ENCODE measurements around the gene CTR9.

CTR9 gene

DNA sequence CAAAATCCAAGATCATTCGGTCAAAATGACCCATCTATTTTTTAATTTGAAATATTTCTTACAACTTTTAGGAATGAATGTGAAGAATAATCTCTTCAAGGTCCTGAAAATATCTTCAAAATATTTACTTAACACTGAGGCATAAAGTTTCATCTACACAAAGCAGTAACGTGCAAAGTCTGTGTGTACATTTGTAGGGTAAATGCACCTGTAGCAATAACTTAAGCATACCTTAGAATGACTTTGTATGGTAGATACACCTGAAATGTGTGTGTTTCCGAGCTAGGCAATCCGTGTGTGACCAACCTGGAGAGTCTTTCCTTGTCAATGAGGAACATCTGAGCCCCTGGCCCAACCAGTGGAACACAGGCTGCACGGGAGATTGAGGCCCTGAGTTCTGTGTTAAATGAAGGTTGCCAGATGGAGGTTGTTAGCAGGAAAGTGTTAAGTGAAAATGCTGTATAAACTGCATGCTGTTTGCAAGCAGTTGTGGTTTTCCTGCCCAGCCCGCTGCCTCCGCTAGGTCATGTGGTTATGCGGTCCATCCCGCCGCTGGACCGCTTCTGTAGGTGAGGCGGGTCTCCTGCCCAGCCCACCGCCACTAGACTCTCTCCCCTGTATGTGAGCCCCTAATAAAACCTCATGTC, 7.6 kb upstream of the CTR9 start:
- no peak for DNase-seq

- DNase-seq = no peak
These were observed 6.8 kb upstream of the CTR9 start for GRCh38 chr11:10744206-10744605.

- DNase-seq = no peak
These were observed 4.2 kb upstream of the CTR9 start for GRCh38 chr11:10746871-10747270.

DNA sequence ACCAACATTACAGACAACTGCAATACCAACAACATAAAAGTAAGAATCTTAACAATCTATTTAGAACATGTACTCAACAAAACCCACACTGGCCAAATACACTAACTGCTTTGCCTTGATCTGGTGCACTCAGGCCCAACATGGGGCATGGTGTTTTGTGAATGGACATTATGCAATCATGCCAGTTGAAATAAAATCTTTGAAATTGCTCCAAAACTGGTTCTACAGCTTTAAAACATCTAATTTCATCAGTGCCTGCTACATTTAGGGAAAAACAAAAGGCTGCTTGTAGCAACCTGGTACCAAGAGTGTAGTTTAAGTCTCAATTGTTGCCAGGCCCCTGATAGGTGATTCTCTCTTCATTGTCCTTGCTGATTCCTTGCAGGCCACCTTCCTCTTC, 3.3 kb upstream of the CTR9 start:
- no peak for DNase-seq

DNA sequence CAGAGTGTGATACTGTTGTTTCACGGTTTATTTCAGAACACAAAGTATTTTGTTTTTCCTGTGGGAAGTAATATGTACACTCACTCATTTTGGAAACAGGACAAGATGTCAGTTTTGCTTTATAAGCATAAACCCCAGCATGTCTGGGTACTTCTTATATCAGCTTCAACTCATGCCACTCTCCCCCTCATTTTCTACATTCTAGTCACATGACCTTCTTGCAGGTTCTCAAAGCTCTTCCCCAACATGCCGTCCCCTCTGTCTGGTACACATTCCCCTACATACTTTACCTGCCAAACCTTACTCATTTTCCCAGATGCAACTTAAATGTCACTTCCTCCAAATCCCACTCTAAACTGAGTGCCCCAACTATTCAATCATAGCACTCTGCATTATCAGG, 1.6 kb upstream of the CTR9 start:
- no peak for DNase-seq

DNA sequence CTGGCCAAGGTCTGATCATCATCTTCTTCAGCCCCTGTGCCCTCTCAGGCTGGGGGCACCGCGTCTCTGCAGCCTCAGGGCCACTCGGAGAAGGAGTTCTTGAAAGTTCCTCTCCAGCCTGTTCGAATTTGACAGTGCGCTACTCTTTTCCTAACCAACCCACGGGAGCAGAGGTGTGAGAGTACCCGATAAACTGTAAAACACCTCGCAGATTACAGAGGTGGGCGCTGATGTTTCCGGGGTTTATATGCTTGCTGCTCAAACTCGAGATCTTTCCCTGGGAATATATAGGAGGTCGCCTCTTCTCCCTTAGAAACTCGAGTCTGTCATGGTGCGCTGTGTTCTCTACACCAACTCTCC, 515 bp downstream of the CTR9 start:
- no peak for DNase-seq

DNA sequence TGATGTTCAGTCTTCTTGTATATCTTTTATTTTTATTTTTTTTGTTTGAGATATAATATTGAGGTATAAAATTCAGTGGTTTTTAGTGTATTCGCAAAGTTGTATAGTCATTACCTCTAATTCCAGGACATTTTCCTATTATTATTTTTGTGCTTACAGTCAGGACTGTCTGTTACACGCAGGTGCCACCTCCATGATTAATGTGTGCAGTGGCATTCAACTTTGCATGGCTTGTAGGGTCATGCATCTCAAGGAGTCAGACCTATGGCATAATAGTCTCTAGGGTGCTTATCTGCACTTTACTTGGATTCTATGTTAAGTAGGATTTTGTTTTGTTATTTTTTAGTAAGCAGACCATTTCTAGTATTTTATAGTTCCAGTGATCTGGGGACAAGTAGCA, 1.0 kb downstream of the CTR9 start:
- no peak for DNase-seq

GRCh38 chr11:10752486-10752885, 1.4 kb downstream of the CTR9 start:
- no peak for DNase-seq

- DNase-seq = no peak
These were observed 7.9 kb downstream of the CTR9 start for GRCh38 chr11:10758957-10759356.

DNA sequence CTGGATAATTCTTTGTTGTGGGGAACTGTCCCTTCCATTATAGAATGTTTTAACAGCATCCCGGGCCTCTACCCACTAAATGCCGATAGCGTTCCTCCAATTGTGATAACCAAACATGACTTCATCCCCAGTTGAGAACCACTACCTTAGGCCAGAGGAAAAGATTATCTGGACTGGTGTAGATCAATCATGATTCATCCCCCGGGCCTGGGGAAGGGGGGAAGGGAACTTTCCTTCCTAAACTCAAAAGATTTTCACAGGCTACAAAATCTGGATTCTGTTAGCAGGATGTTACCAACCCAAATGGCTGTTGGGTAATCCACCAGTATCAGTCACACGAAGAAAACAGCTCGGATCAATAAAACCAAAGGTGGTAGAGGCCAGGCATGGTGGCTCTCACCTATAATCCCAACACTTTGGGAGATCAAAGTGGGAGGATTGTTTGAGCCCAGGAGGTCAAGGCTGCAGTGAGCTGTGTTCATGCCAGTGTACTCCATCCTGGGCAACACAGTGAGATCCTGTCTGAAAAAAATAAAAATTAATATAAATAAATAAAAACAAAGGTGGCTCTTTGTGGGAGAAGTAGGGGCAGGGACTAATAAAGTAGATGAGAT, 10.1 kb downstream of the CTR9 start:
- no peak for DNase-seq

GRCh38 chr11:10762185-10762584, 11.1 kb downstream of the CTR9 start:
- DNase-seq = no peak

DNA sequence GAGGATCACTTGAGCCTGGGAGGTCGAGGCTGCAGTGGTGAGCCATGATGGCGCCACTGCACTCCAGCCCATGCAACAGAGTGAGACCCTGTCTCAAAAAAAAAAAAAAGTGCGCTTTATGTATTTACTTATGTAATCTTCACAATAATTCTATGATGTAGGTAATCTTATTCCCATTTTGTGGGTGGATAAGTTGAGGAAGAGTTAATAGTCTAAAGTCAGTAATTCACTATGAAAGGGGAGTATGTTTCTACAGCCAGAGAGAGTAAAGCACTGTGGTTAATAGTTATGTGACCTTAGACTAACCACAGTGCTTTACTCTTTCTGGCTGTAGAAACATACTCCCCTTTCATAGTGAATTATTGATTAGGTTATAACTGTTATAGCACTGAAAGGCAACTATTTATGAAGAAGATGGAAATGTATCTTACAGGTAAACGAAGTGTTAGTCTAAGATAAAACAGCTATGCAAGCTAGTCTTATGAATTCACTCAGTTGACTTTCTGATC, 11.9 kb downstream of the CTR9 start:
- no peak for DNase-seq

DNA sequence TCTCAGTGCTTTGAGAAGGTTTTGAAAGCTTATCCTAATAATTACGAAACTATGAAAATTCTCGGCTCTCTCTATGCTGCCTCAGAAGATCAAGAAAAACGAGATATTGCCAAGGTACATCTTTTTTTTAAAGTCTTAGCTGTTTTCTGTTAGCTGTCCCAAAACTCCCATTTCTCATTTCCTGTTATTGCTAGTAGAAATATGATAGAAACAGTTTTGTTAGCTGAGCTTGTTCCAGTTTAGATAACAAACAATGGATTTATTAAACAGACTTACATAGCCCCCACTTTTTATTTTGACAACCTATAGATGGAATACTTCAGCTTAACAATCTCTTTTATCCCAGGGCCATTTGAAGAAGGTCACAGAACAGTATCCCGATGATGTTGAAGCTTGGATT, 12.7 kb downstream of the CTR9 start:
- DNase-seq = no peak

GRCh38 chr11:10764412-10764811, 13.4 kb downstream of the CTR9 start:
- DNase-seq = no peak

DNA sequence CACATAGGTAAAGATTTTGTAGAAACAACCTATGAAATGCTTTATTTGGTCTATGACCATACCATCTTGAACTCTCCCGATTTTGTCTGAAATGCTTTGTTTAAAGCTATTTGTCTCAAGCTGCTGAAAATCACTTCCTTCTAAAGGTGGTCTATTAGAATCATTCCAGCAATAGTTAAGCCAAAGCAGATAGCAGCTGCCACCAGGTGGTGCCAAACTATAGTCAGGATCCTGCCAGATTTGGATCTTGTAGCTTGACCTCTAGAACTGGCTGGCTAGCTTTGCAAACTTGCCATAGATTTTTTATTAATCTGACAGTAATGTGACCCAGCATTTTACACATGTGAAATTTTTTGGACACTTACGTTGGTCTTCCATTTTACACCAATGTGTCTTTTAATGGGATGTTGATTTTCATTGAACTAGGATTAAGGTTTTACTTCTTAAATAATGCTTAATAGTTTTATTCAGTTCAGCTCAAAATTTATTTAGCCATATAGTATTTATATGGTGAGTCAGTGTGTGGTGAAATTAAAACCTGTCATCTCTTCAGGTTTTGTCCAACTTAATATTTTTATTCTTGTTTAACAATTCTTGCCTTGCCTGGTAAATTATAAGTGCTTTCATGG, 19.7 kb downstream of the CTR9 start:
- no peak for DNase-seq

DNA sequence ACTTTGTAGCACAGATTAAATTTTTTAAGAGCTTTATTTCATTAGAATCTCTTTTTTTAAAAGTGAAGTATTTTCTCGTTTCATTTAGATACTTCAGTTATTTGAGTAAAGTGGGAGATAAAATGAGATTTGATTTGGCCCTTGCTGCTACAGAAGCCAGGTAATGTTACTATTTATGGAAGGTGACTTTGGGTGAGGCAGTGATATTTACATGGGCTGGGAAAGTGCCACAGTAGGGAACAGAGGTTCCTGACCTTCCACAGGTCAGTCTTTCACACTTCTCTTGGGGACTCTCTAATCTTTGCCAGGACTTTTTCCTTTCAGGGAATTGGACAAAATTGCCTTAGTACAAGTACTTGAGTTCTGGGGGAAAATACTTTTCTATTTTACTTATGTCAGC, 20.4 kb downstream of the CTR9 start:
- no peak for DNase-seq

- no peak for DNase-seq
These were observed 23.8 kb downstream of the CTR9 start for GRCh38 chr11:10774811-10775210.

GRCh38 chr11:10777393-10777793, 26.3 kb downstream of the CTR9 start:
- DNase-seq = no peak

DNA sequence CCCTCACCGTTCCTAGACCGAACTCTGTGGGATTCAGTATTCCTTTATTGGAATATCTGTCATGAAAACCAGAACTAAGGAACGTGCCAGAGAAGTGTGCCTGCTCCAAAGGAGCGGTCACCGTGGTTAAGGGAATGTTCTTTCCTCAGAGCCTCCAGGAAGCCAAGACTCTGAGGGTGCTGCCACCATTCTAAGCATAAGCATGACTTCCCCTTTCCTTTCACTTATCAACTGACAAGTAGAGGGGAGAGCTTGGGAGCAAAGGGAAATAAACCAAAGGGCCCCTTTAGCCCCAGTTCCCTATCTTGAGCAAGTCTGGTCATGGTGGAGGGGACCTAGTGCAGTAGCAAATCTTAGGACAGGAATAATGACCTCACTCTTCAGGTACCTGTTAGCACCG, 26.8 kb downstream of the CTR9 start:
- DNase-seq = no peak

- no peak for DNase-seq
These were observed 27.3 kb downstream of the CTR9 start for GRCh38 chr11:10778217-10778970.

- DNase-seq = no peak
These were observed 28.0 kb downstream of the CTR9 start for GRCh38 chr11:10779086-10779485.

GRCh38 chr11:10780040-10780439, 29.0 kb downstream of the CTR9 start:
- no peak for DNase-seq

DNA sequence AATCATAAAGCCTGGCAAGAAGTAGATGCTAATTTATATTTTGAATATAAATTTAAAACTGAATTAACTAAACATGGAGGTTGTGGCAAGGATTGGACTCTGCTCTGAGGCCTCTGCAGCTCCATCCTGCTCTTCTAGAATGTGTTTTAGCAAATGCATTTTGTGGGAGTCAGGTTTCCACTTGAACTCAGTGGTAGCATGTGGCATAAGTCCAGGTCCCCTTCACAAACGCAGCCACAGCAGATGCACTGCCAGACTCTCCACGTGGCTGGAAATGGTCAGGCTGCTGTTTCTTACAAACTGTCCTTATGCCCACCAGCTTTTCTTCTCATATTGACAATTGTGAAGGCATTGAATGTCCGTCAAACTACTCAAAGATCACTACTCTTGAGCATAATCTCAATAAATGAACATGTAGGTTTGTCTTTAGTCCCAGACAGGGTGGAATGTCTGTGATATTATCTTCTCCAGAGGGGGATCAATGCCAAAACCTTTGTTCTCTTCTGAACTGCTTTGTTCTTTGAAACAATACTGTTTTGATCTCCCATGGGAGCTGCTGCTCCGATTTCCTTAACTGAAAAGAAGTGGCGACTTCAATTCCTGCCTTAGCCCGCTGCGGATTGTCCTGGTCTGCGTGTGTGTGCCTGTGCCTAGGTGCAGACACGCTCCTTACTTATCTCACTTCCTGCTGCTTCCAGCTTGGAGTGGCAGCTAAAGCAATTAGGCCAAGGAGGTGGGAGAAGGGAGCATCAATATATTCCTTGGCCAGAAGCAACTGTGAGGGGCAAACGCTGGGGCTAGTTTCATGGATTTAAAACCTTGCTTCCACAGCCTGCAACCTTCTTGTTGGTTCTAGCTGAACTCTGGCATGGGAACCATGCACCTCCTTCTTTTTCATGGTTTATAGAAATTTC, 33.4 kb downstream of the CTR9 start:
- no peak for DNase-seq
